ENCODE data around the gene SELP.

- TF ChIP-seq CTCF (conservative IDR thresholded peaks at IDR 0.05) (no peak), EZH2 (IDR thresholded peaks at IDR 0.05; ENCODE audit: low read depth) (no peak)
These were observed 44.7 kb downstream of the SELP start for GRCh38 chr1:169585181-169585580.

Data from PC-9 (cell line).